Bronchial epithelial cell (primary cell): ENCODE data around the gene SRMS. TPM values are rescaled to one million over a fixed set of nuclear protein-coding genes. Genes with fewer than 3 reads are reported as not detected.

Source experiments
- DNase-seq: peaks from one replicate; pipeline ENCODE4 v3.0.0-alpha.2; 2010; ENCODE audit warnings: low read depth
- FAIRE-seq: peaks from 2 replicates; lab custom pipeline; 2011; peaks lifted over from hg19 to GRCh38; lab: Jason Lieb, UNC
- H3K27me3 ChIP-seq: 2 replicates; pipeline ENCODE4 v1.5.1; 2011; ENCODE audit warnings: low read length; ENCODE audit not compliant: control insufficient read depth, insufficient read depth
- H3K36me3 ChIP-seq: 2 replicates; pipeline ENCODE4 v1.5.1; 2011; ENCODE audit warnings: low read length; ENCODE audit not compliant: control insufficient read depth, insufficient read depth
- H3K4me3 ChIP-seq: 2 replicates; pipeline ENCODE4 v1.5.1; 2011; ENCODE audit warnings: mild to moderate bottlenecking, low read depth, low read length, control low read depth
- CTCF ChIP-seq: IDR thresholded peaks from 2 replicates; pipeline ENCODE4 v1.5.1; 2011; ENCODE audit warnings: mild to moderate bottlenecking, moderate library complexity, low read length, control low read depth, inconsistent platforms; ENCODE audit not compliant: insufficient read depth, severe bottlenecking
- total RNA-seq: library from RNA; depleted of rRNA; stranded (reverse); fragments of >200 nt; gene quantifications from 2 replicates; pipeline ENCODE4 v1.2.1, GENCODE V29; 2014

SRMS gene
- total RNA-seq, 1 donor from 2014 or later: 0.79 TPM

GRCh38 chr20:63541371-63541770 lies 6.2 kb downstream of the SRMS start:
- FAIRE-seq (no peak), DNase-seq (no peak)
- Histone ChIP-seq H3K36me3 (no peaks in the 10 kb centered on the region), H3K4me3 (no peak overlapping the region), H3K27me3 (no peaks in the 10 kb centered on the region)
- TF ChIP-seq CTCF: no peak

- no peaks in the 10 kb centered on the region for H3K36me3 ChIP-seq
- H3K27me3 ChIP-seq: no peaks in the 10 kb centered on the region
- FAIRE-seq: no peak
- H3K4me3 ChIP-seq: no peak overlapping the region
- no peak for DNase-seq
- no peak for TF ChIP-seq CTCF
Measured at GRCh38 chr20:63540417-63541186, 6.9 kb downstream of the SRMS start.

GRCh38 chr20:63539441-63540370 lies 7.8 kb downstream of the SRMS start:
- no peaks in the 10 kb centered on the region for H3K36me3 ChIP-seq
- no peaks in the 10 kb centered on the region for H3K27me3 ChIP-seq
- FAIRE-seq (no peak), DNase-seq (no peak)
- H3K4me3 ChIP-seq: no peak overlapping the region
- TF ChIP-seq CTCF: no peak

- H3K36me3 ChIP-seq: peaks cover 1% of the 10 kb centered on the region
- no peaks in the 10 kb centered on the region for H3K27me3 ChIP-seq
- DNase-seq: no peak
- no peak for FAIRE-seq
- no peak for TF ChIP-seq CTCF
- no peak overlapping the region for H3K4me3 ChIP-seq
Measured at GRCh38 chr20:63539092-63539430, 8.5 kb downstream of the SRMS start.

- Histone ChIP-seq H3K36me3 (peaks cover 1% of the 10 kb centered on the region), H3K4me3 (no peak overlapping the region), H3K27me3 (no peaks in the 10 kb centered on the region)
- FAIRE-seq: no peak
- no peak for TF ChIP-seq CTCF
- DNase-seq: peak; percentile 37
Measured at GRCh38 chr20:63538204-63539091, 9.1 kb downstream of the SRMS start.
